ENCODE measurements around the gene GJD3.

GJD3 gene

DNA sequence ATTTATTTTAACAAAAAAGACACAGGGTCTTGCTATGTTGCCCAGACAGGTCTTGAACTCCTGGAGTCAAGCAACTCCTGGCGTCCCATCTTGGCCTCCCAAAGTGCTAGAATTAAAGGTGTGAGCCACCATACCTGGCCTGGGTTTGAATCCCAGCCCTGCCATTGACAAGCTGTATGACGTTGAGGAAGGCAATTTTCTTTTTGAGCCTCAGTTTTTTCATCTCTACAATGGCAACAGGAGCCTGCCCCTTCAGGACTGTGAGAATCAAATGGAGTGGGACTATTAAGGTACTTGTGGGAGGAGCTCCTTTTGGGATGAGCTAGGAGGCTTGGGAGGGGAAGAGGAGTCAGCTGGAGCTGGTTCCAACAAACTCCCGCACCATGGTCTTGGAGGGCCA, 49.3 kb downstream of the GJD3 start:
- TF ChIP-seq, protein P1, sequence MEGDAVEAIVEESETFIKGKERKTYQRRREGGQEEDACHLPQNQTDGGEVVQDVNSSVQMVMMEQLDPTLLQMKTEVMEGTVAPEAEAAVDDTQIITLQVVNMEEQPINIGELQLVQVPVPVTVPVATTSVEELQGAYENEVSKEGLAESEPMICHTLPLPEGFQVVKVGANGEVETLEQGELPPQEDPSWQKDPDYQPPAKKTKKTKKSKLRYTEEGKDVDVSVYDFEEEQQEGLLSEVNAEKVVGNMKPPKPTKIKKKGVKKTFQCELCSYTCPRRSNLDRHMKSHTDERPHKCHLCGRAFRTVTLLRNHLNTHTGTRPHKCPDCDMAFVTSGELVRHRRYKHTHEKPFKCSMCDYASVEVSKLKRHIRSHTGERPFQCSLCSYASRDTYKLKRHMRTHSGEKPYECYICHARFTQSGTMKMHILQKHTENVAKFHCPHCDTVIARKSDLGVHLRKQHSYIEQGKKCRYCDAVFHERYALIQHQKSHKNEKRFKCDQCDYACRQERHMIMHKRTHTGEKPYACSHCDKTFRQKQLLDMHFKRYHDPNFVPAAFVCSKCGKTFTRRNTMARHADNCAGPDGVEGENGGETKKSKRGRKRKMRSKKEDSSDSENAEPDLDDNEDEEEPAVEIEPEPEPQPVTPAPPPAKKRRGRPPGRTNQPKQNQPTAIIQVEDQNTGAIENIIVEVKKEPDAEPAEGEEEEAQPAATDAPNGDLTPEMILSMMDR (IDR thresholded peaks at IDR 0.05) = no peak
- intact Hi-C loops (cut with DNase I; ENCODE audit: low total_unique reads) = no loop called here
- Histone ChIP-seq H3K4me3 (no peak overlapping the region), H3K36me3 (no peaks in the 10 kb centered on the region), H3K4me1 (peaks cover 4 to 92% (median 88%) of the 10 kb centered on the region in 4 donors), H3K27ac (peak overlapping the region; percentile 94 to 95), H3K27me3 (no peaks in the 10 kb centered on the region), H3K9me3 (no peaks in the 10 kb centered on the region)
- peak in 1 of 2 donors; percentile 54 for DNase-seq

DNA sequence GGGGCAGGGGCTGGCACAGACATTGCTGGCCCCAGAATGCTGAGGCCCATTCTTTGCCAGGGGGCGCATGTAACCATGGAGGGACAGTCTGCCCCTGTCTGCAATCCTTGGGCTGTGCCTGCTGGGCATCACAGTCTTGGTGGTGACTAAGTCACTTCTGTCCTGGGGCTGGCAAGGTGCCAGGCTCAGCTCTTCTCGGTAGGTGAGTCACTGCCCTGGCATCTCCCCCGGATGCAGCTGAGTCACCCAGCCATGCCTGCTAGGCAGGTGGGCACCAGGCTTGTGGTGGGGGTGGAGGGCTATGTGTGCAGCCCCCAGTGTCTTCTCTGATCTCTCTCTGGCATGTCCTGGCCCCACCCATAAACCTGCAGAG, 50.0 kb downstream of the GJD3 start:
- H3K27ac ChIP-seq = peak overlapping the region; percentile 94 to 95
- no peaks in the 10 kb centered on the region for H3K36me3 ChIP-seq
- no peaks in the 10 kb centered on the region for H3K27me3 ChIP-seq
- peaks cover 4 to 92% (median 88%) of the 10 kb centered on the region in 4 donors for H3K4me1 ChIP-seq
- no peaks in the 10 kb centered on the region for H3K9me3 ChIP-seq
- no peak overlapping the region for H3K4me3 ChIP-seq
- intact Hi-C loops (cut with DNase I; ENCODE audit: low total_unique reads) = no loop called here
- peak; percentile 92 to 97 for DNase-seq
- TF ChIP-seq, protein P1 (IDR thresholded peaks at IDR 0.05) = no peak

DNA sequence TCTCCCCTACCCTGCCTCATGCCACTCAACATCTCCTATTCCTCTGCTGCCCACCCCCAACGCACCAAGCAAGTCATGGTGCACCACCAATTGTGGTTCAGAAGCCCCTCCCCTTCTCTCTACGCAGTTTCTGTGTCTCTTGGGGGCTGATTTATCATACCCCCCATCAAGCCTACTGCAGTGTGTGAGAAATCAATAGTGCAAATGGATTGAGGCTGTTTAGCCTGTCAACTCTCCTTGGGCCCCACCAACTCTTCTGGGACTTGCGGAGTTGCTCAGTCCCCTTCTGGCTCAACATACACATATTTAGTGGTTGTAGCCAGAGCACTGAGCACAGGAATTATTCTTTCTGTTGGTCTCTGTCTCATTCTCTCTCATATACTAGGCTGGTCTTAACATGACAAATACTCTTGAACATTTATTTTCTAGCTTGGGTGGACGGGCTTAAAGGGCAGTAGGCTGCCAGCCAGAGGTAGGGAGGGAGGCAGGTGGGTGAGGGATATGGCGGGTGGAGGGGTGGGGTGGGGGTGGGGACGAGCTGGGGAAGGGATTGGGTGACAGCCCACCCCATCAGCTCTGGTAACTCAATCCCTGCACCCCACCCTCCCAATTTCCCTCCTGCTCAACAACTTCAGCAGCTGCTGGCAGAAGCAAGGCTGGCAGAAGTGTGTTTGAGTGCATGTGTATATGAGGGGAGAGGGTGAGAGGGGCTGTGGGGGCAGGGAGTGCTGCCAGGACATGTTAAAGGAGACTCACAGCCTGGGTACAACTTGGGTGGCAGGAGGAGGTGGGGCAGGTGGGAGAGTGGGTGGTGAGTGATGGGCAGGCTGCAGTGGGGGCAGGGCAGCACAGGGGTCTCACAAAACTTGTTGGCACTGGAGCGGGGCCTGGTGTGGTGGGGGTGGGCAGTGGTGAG, 50.6 kb downstream of the GJD3 start:
- peak in 1 of 2 donors; percentile 76 for DNase-seq
- intact Hi-C loops (cut with DNase I; ENCODE audit: low total_unique reads) = no loop called here
- TF ChIP-seq, protein P1 (IDR thresholded peaks at IDR 0.05) = no peak
- H3K9me3 ChIP-seq = no peaks in the 10 kb centered on the region
- no peak overlapping the region for H3K4me3 ChIP-seq
- peaks cover 4 to 92% (median 88%) of the 10 kb centered on the region in 4 donors for H3K4me1 ChIP-seq
- H3K36me3 ChIP-seq = no peaks in the 10 kb centered on the region
- no peaks in the 10 kb centered on the region for H3K27me3 ChIP-seq
- H3K27ac ChIP-seq = peak overlapping the region; percentile 94 to 95
